HCEC 1CT (cell line): ENCODE results near the gene FLACC1.

ENCODE experiments used
- DNase-seq: peaks from one replicate; pipeline ENCODE4 v3.0.0-alpha.2; 2017

The FLACC1 gene

GRCh38 chr2:201273330-201273983 is 83.7 kb downstream of the FLACC1 start:
- DNase-seq = no peak

DNA sequence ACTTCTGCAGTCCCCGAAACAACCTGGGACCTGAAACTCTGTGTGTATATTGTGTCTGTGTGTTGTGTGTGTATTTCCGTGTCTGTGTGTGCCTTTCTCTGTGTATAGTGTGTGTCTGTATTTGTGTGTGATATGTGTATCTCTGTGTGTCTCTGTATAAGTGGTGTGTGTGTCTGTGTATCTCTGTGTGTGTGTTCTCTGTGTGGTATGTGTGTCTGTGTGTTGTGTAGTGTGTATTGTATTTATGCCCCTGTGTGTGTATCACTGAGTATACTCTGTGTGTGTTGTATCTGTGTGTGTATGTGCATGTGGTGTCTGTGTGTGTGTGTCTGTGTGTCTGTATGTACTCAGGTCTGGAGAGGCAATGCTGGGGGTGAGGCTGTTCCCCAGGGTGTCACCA is 85.2 kb downstream of the FLACC1 start:
- DNase-seq = no peak

DNA sequence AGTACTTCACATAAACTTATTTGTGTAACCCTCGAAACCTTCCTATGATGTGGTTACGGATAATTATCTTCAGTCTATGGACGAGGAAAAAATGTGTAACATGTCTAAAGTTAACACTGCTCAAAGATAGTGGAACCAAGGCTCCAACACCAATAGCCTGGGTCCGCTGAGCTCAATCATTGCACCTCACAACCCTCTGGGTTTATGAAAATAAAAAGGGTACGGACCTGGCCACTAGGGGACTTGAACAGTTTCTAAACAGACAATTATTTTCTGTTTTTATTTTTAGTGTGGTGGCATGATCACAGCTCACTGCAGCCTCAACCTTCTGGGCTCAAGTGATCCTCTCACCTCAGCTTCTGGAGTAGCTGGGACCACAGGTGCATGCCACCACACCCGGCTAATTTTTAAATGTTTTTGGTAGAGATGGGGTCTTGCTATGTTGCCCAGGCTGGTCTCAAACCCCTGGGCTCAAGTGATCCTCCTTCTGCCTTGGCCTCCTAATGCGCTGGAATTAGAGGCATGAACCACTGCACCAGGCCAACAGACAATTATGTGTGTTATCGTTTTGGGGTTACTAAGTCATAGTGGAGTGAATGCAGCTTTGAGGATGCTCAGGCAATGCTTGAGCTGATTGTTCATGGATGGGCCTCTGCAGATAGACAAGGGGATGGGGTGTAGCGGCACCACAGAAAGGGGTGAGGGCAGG is 86.7 kb downstream of the FLACC1 start:
- no peak for DNase-seq

GRCh38 chr2:201269764-201270163 is 87.4 kb downstream of the FLACC1 start:
- no peak for DNase-seq

- no peak for DNase-seq
Observed at GRCh38 chr2:201267278-201268030, 89.7 kb downstream of the FLACC1 start.

DNA sequence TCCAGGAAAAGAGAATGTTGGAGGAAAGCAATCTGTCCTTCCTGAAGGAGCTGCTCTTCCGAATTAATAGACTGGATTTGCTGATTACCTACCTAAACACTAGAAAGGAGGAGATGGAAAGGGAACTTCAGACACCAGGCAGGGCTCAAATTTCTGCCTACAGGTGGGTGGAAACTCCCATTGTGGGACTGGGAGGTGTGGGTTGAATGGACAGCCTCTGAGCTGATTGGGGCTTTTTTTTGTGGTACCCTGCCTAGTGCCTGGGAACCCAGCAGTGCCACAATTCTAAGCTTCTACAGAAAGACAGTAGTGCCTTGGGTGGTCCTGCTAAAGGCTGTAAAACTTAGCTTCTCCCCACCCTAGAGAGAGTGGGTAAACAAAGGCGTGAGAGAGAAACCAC is 90.5 kb downstream of the FLACC1 start:
- no peak for DNase-seq

- no peak for DNase-seq
Observed at GRCh38 chr2:201264472-201265173, 92.5 kb downstream of the FLACC1 start.

GRCh38 chr2:201263779-201264178 is 93.4 kb downstream of the FLACC1 start:
- no peak for DNase-seq

DNA sequence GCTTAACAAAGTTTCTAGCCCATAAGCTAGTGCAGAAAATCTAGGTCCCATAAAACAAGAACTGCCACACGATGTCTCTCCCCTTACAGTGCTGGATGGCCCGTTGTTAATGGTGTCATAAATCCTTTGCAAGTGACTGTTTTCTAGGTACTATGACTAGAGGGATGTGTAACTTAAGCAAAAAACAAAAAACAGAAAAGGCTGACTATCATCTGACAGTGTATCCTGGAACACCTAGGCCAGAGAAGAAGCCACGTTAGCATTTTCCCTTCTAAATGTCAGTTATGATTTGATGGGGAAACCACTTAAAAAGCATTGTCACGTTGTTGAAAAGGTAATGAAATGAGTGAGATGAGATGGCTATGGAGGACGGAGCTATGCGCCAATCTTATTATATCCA is 94.4 kb downstream of the FLACC1 start:
- DNase-seq = no peak

DNA sequence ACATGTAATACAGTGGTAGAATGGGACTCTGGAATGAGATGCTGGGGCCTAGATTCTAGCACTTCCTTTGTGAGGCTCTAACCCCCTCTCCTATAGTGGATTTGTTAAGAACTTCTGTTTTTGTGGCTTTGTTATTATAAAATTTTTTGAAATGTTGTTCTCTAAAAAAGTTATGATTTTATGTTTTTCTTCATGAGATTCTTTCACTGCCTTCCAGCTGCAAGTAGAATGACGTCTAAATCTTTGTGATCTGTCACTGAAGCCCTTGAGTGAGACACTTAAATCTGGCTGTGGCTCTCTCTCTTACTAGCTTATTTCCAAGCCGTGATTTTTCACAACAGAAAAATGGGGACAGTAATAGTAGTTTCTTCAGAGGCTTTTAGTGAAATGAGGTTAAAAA is 95.2 kb downstream of the FLACC1 start:
- DNase-seq = no peak

- no peak for DNase-seq
Observed at GRCh38 chr2:201261471-201261870, 95.7 kb downstream of the FLACC1 start.

GRCh38 chr2:201260302-201260800 is 96.8 kb downstream of the FLACC1 start, which contains the start of gene CASP8:
Gene CASP8, plus strand, starts transcription at chr2:201260536. Its CDS starts 5,951 bp downstream, at chr2:201266487.
- peak; percentile 86 for DNase-seq

DNA sequence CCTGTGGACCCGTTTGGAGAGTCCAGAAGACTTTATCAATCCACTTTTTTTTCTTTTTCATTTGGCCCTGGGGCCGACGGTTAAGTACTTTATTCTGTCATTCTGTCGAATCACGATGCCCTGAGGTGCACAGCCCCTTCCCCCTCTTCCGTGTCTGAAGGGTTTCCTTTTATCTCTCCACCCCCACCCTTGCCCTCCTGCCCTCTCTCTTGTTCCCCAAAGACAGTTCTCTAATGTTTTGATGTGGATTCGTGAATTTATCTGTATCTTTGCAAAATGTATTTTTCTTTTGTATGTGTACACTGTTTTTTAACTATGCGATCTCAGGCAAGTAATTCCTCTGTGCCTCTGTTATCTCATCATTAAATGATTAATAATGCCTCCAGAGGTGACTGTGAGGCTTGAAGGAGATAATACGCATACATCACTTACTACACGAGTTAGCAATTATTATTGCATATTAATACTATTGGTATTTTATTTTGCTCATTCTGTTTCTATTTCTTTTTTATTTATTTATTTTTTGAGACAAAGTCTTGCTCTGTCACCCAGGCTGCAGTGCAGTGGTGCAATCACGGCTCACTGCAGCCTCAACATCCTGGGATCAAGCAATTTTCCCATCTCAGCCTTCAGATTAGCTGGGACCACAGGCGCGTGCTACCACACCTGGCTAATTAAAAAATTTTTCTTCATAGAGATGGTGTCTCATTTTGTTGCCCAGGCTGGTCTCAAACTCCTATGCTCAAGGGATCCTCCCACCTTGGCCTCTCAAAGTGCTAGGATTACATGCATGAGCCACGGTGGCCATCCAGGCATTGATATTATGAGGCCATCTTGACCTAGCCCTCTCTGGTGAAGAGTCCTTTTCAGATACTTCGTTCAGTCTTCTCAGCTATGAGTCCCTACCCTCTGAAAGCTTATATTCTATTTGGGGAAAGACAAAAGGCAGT is 98.2 kb downstream of the FLACC1 start:
- no peak for DNase-seq

- DNase-seq = peak; percentile 85
Observed at GRCh38 chr2:201257956-201258665, 99.0 kb downstream of the FLACC1 start.

GRCh38 chr2:201257381-201257955 is 99.7 kb downstream of the FLACC1 start:
- DNase-seq = no peak

GRCh38 chr2:201256082-201256481 is 101.1 kb downstream of the FLACC1 start:
- peak; percentile 44 for DNase-seq

GRCh38 chr2:201255408-201256033 is 101.6 kb downstream of the FLACC1 start:
- DNase-seq = no peak

- peak; percentile 41 for DNase-seq
Observed at GRCh38 chr2:201254081-201254730, 102.9 kb downstream of the FLACC1 start.

- no peak for DNase-seq
Observed at GRCh38 chr2:201250741-201251140, 106.4 kb downstream of the FLACC1 start.

- no peak for DNase-seq
Observed at GRCh38 chr2:201249889-201250288, 107.3 kb downstream of the FLACC1 start.
